Middle frontal gyrus (tissue), 1 donor: ENCODE measurements around the gene PRDM16.

ENCODE experiments used
- DNase-seq: peaks from one replicate; pipeline ENCODE4 v3.0.0-alpha.2; 2015; ENCODE audit warnings: low spot score; ENCODE audit errors: extremely low spot score

Gene PRDM16

GRCh38 chr1:3255680-3256079, 186.7 kb downstream of the PRDM16 start:
- DNase-seq, result no peak

- DNase-seq, result no peak
These were observed 188.8 kb downstream of the PRDM16 start for GRCh38 chr1:3257788-3258187.

GRCh38 chr1:3258386-3259003, 189.5 kb downstream of the PRDM16 start:
- no peak for DNase-seq

- DNase-seq, result no peak
These were observed 190.0 kb downstream of the PRDM16 start for GRCh38 chr1:3259020-3259419.

GRCh38 chr1:3261007-3261968, 192.3 kb downstream of the PRDM16 start:
- no peak for DNase-seq

- no peak for DNase-seq
These were observed 193.1 kb downstream of the PRDM16 start for GRCh38 chr1:3261969-3262579.

GRCh38 chr1:3262681-3263286, 193.8 kb downstream of the PRDM16 start:
- DNase-seq, result no peak

GRCh38 chr1:3263790-3264189, 194.8 kb downstream of the PRDM16 start:
- DNase-seq, result no peak

- DNase-seq, result no peak
These were observed 195.5 kb downstream of the PRDM16 start for GRCh38 chr1:3264456-3264855.

GRCh38 chr1:3265835-3266805, 197.1 kb downstream of the PRDM16 start:
- DNase-seq, result no peak

- DNase-seq, result no peak
These were observed 198.0 kb downstream of the PRDM16 start for GRCh38 chr1:3266870-3267549.

GRCh38 chr1:3267550-3268270, 198.7 kb downstream of the PRDM16 start:
- no peak for DNase-seq

- no peak for DNase-seq
These were observed 199.3 kb downstream of the PRDM16 start for GRCh38 chr1:3268281-3268680.

GRCh38 chr1:3270403-3271245, 201.6 kb downstream of the PRDM16 start:
- no peak for DNase-seq

- DNase-seq, result no peak
These were observed 202.9 kb downstream of the PRDM16 start for GRCh38 chr1:3271866-3272265.

- DNase-seq, result no peak
These were observed 203.5 kb downstream of the PRDM16 start for GRCh38 chr1:3272321-3273045.

- DNase-seq, result no peak
These were observed 204.4 kb downstream of the PRDM16 start for GRCh38 chr1:3273447-3273846.

- DNase-seq, result no peak
These were observed 206.0 kb downstream of the PRDM16 start for GRCh38 chr1:3274972-3275371.
